CD4-positive, alpha-beta T cell treated with Interleukin-15 for 4 hours (primary cell): ENCODE measurements around the gene KRTAP6-1.

Source experiments
- DNase-seq: peaks from one replicate; pipeline ENCODE4 v3.0.0-alpha.2; 2020; ENCODE audit warnings: low spot score

The KRTAP6-1 gene, protein sequence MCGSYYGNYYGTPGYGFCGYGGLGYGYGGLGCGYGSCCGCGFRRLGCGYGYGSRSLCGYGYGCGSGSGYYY

DNA sequence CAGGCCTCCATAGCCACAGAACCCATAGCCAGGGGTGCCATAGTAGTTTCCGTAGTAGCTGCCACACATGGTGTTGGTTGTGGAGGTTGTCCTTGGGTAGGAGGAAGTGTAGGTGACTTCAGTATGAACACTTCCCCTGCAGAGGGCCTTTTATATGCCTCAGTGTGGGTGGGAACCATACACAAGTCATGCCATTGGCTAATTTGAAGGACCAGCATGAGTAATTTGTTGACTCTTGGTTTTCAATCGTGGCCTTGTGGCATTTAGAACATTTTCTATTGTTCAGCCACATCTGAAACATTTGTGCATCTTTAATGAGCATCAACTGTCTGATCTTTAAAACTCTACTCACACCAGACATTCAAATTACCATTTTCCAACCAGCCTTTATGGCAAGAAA, at the start of gene KRTAP6-1:
KRTAP6-1 (minus strand) TSS at position 95 of the 400 bp plus-strand sequence; CDS start at position 69, 26 bp downstream.
- no peak for DNase-seq

DNA sequence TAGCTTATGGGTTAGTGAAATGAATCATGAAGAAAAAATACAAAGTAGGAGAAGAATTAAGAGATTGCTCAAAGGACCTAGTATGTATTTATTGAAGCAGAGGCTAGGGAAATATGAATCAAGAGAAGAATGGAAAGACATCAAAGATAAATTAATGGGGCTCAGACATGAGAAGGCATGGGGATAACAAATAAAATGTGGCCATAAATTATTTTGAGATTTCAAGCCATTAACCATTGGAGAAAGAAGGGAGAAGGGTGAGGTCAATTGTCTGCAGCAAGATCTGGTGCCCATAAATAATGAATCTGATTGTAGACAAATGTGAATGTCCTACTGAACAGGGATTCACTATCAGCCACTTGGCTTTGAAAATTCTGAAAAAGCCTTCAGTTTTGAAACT, 39.2 kb upstream of the KRTAP6-1 start:
- DNase-seq, result no peak

DNA sequence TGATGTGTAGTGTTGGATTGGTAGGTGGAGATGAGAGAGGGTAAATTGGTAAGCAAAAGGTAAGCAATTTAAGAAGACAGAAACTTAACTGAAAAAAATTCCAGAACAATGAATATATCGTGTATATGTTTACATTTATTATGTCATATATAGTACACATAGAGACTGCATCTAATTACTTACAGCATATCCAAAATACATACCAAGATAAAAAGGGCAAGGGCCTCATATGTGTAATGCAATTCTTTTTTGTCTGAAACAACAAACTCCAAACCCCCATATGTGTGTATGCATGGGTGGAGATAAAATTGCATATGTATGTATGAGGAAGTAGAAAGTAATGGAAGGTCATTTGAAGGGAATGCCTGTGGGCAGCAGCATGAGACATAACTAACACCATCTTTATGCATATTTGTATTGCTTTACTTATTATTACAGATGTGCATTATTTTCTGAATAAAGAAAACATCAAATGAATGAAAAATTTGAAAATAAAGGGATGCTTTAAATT, 33.2 kb upstream of the KRTAP6-1 start:
- no peak for DNase-seq

DNA sequence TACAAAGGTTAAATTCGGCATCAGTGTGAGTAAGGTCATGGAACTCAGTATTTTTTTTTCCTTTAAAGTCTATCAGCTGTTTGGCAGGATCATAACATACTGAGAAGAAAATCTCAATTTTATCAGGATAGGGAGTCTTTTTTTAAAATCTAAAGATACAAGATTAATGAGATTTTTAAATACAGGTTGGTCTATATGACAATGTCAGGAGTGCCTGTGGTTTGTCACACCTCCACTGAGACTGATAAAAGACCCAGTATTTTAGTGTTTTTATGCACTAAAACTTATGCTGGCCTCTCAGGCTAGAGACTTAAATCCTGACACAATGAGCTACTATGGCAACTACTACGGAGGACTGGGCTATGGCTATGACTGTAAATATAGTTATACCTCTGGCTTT, 28.8 kb upstream of the KRTAP6-1 start, which contains the start of gene KRTAP20-3:
KRTAP20-3 (plus strand) TSS at position 301 of the 400 bp plus-strand sequence.
- no peak for DNase-seq

DNA sequence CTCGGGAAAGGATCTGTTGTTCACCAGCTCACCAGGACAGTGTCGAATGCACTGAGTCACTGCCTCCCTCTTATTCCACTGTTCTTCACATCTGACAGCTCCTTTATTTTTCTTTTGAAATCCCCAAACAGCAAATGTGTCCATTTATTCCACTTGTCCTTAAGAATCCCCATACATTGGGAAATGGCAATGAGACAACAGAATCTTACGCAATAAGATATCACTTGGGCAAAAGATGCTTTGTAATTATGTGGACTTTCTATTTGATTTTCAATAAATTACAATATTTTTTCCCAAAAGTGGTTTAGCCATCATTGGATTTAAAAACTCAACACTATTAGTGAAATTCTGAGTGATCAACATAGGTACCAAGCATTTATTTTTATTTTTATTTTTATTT, 25.0 kb upstream of the KRTAP6-1 start:
- no peak for DNase-seq

DNA sequence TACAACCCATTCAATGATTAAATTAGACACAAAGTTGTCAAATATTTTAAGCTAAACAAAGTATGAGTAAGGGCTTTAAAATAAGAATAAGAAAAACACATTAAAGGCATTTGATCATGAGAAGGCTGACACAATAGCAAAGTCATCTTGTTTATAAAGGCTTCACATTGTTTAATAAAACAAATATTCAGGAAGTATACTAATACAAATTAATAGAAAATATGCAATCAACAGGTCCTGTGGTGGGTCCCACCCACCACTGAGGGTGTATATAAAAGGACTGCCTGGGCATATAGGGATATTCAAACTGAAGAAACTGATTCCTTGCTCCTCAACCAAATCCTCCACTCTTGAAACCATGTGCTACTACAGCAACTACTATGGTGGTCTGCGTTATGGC, 21.2 kb upstream of the KRTAP6-1 start, which contains the start of gene KRTAP20-2:
KRTAP20-2 (plus strand) TSS at position 301 of the 400 bp plus-strand sequence; CDS start at position 359, 58 bp downstream.
- DNase-seq, result no peak

DNA sequence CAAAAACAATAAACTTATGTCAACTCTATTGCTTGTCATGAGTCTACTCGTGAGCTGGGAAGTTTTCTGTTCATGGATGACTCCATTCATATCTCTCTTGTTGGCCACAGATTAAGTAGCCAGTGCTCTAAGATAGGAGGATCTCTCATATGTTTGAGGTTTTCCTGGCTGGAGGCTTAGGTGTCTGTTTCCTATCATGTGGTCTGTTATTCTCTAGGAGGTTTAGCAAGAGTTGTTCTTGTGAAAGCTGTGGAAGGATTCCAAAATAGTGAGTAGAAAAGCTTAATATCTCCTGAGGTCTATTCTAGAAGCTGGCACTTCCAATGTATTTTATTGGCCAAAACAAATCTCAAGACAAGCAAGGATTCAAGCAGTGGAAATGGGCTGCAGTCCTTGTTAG, 15.5 kb upstream of the KRTAP6-1 start:
- DNase-seq, result no peak

DNA sequence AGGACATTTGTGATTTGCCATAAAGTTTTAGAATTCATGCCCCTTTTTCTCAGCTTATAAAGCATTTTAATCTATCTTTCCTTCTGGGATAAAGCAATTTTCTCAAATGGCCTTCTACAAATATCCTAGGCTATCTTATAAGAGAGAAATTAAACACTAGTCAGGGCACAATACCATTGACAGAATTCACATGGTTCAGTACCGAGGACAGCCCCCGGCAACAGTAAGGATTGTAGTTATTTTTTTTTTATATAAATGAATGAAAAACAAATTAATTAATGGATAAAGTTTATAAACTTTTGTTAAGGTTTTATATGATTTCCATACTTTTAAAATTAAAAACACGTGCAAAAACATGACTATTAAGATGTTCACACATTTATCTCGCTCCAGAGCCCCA, 14.4 kb upstream of the KRTAP6-1 start:
- no peak for DNase-seq

DNA sequence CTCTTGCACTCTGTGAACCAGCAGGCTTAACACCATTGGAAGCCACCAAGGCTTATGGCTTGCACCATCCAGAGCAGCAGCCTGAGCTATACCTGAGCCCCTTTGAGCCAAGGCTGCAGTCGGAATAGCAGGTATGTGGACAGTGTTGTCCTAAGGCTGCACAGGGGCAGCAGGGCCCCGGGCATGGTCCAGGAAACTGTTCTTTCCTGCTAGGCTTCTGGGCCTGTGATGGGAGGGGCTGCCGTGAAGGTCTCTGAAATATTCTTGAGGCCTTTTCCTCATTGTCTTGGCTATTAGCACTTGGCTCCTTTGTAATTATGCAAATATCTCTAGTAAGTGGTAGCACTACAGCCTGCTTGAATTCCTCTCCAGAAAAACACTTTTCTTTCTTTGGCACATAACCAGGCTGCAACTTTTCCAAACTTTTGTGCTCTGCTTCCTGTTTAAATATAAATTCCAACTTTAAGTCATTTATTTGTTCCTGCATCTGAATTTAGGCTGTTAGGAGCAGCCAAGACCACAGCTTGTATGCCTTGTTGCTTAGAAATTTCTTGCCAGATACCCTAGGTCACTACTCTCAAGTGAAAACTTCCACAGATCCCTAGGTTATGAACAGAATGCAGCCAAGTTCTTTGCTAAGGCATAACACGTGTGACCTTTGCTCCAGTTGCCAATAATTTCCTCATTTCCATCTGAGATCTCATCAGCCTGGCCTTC, 11.9 kb upstream of the KRTAP6-1 start:
- DNase-seq, result no peak

DNA sequence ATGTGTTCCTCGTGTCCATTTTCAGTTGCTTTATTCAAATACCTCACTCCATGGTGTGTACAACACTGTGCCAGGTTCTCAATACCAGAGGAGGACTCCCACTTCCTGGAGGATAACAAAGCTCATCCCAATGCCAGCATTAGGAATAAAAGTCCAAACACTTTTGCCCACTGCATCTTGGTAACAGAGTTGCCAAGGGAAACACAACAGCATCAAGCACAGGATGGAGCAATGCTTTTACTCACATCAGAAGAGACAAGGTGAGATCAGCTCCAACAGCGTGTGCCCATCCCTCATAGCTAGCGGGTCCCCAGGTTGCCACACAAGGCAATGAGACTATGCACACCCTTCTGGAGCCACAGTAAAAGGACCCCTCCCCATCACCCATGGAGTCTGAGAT, 9.6 kb upstream of the KRTAP6-1 start:
- no peak for DNase-seq

DNA sequence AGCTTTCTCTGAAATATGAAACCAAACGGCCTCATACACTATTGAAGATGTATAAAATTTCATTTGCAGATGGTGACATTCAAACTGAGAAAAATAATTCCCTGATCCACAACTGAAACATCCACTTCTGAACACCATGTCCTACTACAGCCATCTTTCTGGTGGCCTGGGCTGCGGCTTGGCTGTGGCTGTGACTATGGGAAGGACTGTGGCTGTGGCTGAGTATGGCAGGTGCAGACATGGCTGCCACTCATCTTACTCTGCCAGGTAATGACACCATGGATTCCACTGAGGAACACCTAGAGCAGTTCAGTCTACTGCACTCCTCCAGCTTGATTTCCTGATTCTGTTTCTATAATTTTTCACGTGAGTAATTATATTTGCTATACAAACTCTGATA, 6.8 kb upstream of the KRTAP6-1 start, which contains the start of gene KRTAP20-4:
KRTAP20-4 (plus strand) TSS at position 106 of the 400 bp plus-strand sequence.
- no peak for DNase-seq

DNA sequence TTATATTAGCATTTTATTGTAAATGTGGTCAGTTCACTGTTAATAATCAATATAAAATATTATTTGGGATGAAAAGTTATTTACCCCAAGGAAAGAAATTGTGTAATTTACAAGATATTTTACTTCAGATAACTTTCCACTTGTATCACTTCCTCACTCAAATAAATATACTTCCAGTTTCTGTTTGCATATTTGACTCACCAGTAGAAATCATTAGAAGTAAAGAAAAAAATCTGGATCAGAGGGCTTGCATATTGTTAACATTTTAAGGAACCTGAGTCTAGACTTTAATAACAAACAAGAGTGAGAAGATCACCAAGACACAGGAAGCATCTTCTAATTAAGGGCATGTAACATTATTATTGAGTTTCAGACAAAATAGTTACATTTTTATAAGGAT, 6.3 kb upstream of the KRTAP6-1 start:
- DNase-seq, result no peak

DNA sequence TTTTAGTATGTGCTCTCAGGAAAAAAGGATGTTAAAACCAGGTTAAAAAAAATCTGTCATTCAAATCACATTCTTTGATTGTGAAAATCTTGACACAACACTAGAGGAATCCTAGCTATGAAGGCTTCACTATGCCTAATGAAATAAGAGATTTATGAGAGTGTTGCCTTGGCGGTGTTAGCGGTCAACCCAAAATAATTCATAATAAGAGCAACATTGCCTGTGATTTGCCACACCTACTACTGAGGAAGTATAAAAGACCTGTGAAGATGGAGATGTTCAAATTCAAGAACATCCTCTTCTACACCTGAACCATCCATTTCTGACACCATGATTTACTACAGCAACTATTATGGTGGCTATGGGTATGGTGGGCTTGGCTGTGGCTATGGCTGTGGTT, 2.4 kb upstream of the KRTAP6-1 start, which contains the start of gene KRTAP20-1:
KRTAP20-1 (plus strand) TSS at position 301 of the 400 bp plus-strand sequence; CDS start at position 331, 30 bp downstream.
- no peak for DNase-seq

DNA sequence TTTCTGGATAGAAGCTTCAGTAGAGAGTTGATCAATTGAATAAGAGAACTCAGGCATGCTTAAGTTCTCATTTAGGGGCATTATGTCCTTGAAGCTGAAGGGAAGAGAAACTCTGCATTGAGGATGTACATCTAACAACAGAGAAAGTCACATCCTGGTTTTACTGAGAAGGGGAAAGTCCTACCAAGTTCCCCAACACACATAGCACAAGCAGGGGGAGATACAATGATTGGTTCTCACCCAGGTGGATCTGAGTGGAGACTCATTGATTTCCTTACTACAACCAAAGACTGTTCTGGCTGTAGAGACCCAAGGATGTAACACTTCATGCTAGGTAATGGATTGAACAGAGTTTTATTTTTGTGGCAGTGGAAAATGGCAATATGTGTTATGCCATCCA, 1.5 kb upstream of the KRTAP6-1 start:
- no peak for DNase-seq

DNA sequence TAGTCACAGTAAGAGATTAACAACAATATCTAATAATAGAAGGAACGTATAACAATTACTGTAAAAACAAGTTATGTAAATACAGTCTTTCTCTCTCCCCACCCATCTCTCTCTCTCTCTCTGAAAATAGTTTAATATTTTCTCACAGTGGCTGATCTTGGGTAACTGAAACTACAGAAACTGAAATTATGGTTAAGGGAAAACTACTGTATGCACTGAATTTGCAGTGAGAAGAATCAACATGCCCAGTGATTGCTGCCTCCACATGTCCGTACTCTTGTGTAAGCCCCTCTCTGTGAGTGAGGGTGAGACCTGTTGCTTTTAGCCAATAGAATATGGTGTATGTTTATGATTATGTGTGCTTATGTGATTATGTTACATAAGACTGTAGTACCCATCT, 1.6 kb downstream of the KRTAP6-1 start:
- DNase-seq, result no peak

DNA sequence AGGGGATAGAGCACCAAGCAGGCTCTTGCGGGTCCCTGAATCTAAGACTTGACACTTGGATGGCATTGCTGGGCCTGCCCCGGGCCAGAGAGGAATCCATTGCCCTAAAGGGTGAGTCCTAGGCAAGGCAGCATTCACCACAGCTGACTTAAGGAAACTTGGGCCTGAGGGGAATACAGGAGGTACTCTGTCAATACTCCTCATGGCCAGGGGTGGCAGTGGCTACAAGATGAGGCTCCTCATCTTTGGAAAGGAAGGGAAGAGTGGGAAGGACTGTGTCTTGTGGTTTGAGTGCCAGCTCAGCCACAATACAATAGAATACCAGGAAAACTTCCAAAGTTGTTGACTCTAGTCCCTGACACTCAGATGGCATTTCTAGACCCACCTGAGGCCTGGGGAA, 7.8 kb downstream of the KRTAP6-1 start:
- no peak for DNase-seq

DNA sequence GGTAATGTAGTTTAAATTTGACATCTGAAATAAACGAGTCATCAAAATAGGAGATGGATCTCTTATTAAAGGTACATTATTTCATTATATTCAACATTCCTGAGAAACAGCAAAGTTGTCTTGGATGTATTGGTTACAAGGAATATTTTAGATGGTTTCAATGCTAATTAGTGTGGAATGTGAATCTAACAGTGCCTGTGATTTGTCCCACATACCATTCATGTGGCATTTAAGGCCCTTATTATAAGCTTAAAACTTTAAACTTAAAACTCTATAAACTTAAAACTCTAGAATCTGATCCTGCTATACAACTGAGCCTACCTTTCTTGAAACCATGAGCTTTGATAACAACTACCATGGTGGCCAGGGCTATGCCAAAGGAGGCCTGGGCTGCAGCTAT, 12.9 kb downstream of the KRTAP6-1 start, which contains the start of gene KRTAP22-1:
KRTAP22-1 (plus strand) TSS at position 301 of the 400 bp plus-strand sequence.
- no peak for DNase-seq

DNA sequence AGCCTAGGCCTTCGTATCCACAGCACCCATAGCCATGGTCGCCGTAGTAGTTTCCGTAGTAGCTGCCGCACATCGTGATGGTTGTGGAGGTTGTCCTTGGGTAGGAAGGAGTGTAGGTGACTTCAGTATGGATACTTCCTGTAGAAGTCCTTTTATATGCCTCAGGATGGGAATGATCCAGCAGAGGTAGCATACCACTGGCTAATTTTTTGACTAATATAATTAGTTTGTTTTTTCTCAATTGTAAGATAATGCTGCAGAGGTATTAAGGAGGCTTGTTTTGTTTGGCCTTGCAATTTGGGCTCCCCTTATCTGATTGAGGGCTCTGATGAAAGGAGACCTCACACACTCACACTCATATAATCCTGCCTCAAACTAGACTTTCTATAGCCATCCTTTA, 14.9 kb downstream of the KRTAP6-1 start, which contains the start of gene KRTAP6-2:
KRTAP6-2 (minus strand) TSS at position 101 of the 400 bp plus-strand sequence; CDS start at position 73, 28 bp downstream.
- no peak for DNase-seq

DNA sequence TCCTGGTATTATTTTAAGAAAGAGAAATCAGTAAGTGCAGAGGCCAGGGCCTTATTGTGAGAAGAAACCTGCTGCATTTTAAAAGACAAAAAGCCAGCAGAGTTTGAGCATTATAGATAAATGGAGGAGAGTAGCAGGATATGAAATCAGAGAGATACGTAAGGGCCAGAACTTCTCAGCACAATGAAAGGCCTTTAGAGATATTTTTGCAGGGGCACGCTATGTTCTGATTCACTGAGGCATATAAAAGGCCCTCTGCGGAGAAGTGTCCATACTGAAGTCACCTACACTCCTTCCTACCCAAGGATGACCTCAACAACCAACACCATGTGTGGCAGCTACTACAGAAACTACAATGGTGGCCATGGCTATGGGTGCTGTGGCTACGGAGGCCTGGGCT, 21.6 kb downstream of the KRTAP6-1 start, which contains the start of gene KRTAP6-3:
KRTAP6-3 (plus strand) TSS at position 301 of the 400 bp plus-strand sequence; CDS start at position 307, 6 bp downstream.
- DNase-seq, result no peak

DNA sequence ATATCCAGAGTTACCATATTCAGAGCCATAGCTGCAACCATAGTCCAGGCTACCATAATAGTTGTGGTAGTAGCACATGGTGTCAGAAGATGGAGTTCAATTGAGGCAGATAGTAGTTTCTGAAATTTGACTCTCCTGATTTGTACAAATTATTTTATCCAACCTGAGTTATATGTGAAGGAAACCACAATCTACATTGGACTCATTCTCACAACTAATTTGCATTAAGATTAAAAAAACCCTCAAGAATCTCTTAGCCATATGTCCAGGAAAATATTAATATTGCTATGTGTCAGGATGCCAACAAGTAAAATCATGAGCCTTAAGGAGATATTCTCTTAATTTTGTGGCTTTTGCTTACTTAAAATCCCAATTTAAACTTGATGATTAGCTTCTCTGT, 23.4 kb downstream of the KRTAP6-1 start, which contains the start of gene KRTAP22-2:
KRTAP22-2 (minus strand) TSS at position 101 of the 400 bp plus-strand sequence.
- no peak for DNase-seq

DNA sequence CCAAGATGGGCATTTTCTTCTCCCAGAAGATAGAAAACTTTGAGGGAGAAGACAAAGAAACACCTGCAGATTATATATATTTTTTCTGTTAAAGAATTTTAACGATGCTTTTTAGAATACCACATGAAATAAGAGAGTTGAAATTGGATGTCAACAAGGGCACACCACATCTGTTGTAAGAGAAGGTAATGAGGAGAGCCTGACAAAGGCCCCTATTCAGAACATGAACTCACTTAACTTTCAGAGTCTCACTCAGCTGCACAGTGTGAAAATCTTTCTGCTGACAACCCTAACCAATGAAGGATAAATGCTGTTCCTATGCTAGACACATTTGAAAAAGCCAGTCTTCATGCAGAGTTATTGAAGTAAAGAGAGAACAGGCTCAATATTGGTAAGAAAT, 30.9 kb downstream of the KRTAP6-1 start:
- DNase-seq, result no peak

DNA sequence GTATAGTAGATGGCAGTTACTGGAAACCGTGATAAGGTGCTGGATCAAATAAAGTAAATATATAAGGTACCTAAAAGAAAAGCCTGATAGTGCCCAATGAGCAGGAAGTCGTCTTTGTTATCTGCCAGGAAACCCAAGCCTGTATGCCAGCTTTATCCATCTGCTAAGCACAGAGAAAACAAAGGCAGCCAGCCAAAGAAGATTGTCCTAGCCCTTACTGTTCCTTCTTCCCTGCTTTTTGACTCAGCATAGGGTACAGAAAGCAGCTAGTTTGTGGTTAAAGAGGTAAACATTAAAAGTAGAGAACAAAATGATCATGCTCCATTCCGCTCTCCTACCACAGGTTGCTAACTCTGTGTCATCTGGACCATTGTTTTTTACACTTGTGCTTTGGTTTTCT, 33.6 kb downstream of the KRTAP6-1 start:
- DNase-seq, result no peak

DNA sequence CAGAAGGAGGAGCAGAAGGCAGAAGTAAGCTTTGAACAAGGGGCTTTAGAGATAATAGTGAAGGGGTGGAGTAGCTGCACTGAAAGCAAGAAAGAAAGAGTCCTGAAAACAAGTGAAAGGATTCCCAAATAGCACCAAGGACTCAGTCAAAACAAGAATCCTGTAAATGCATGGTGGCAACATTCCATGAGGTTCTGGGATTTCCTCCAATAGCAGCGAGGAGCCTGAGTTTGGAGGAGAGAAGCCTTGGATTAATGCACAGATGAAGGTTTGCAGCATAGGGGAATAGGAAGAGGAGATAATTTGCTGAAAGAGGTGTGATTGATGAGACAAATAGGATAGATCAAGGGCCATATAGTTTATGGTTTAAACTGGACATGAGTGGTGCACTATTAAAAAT, 34.4 kb downstream of the KRTAP6-1 start:
- DNase-seq, result no peak
